WI38 (cell line): Measurements from ENCODE around the gene PRR19.

Source experiments
- H3K4me3 ChIP-seq: 2 replicates; pipeline ENCODE4 v1.5.1; 2011; ENCODE audit warnings: low read depth, mild to moderate bottlenecking, control low read depth, low read length
- CTCF ChIP-seq: IDR thresholded peaks from 2 replicates; pipeline ENCODE4 v1.5.1; 2012; ENCODE audit warnings: low read depth, mild to moderate bottlenecking, control low read depth, low read length

Gene PRR19

GRCh38 chr19:42286349-42287016 is 15.4 kb upstream of the PRR19 start:
- no peak for TF ChIP-seq CTCF
- no peak overlapping the region for H3K4me3 ChIP-seq

GRCh38 chr19:42287017-42287826 is 14.7 kb upstream of the PRR19 start:
- TF ChIP-seq CTCF, result no peak
- no peak overlapping the region for H3K4me3 ChIP-seq

- TF ChIP-seq CTCF, result no peak
- no peak overlapping the region for H3K4me3 ChIP-seq
Observed at GRCh38 chr19:42287827-42288107, 14.2 kb upstream of the PRR19 start.

- TF ChIP-seq CTCF, result no peak
- H3K4me3 ChIP-seq, result no peak overlapping the region
Observed at GRCh38 chr19:42288387-42288786, 13.5 kb upstream of the PRR19 start.

GRCh38 chr19:42288881-42289555 is 12.9 kb upstream of the PRR19 start:
- H3K4me3 ChIP-seq, result no peak overlapping the region
- TF ChIP-seq CTCF, result no peak

GRCh38 chr19:42289556-42290041 is 12.3 kb upstream of the PRR19 start:
- TF ChIP-seq CTCF, result no peak
- no peak overlapping the region for H3K4me3 ChIP-seq

- no peak for TF ChIP-seq CTCF
- H3K4me3 ChIP-seq, result no peak overlapping the region
Observed at GRCh38 chr19:42290136-42290522, 11.8 kb upstream of the PRR19 start.
